Loucy (cell line): Measurements from ENCODE around the gene SEMA3D.

Source experiments
- H2AFZ ChIP-seq: fragments of 200-600 bp; sonication (generic); 2 replicates; pipeline ENCODE4 v1.6.0; 2016; ENCODE audit warnings: antibody characterized with exemption, mild to moderate bottlenecking, low read length, moderate library complexity
- H3F3A ChIP-seq: fragments of 200-600 bp; 2 replicates; pipeline ENCODE4 v1.6.0; 2016; ENCODE audit warnings: antibody characterized with exemption, low read depth, mild to moderate bottlenecking
- H3K27me3 ChIP-seq: fragments of 200-600 bp; sonication (generic); 2 replicates; pipeline ENCODE4 v1.6.1; 2014; ENCODE audit warnings: low read length, mild to moderate bottlenecking; ENCODE audit not compliant: insufficient read depth, poor library complexity, severe bottlenecking
- H3K36me3 ChIP-seq: fragments of 200-600 bp; sonication (generic); 2 replicates; pipeline ENCODE4 v1.6.1; 2016; ENCODE audit warnings: low read length; ENCODE audit not compliant: insufficient read depth
- H3K4me1 ChIP-seq: fragments of 200-600 bp; sonication (generic); 2 replicates; pipeline ENCODE4 v1.5.1; 2014; ENCODE audit warnings: low read length, mild to moderate bottlenecking; ENCODE audit not compliant: insufficient read depth, poor library complexity, severe bottlenecking
- H3K4me2 ChIP-seq: fragments of 200-600 bp; sonication (generic); 2 replicates; pipeline ENCODE4 v1.6.0; 2014; ENCODE audit warnings: antibody characterized with exemption, low read length, low read depth, mild to moderate bottlenecking; ENCODE audit not compliant: poor library complexity, severe bottlenecking
- H3K4me3 ChIP-seq: fragments of 200-600 bp; sonication (generic); 2 replicates; pipeline ENCODE4 v1.5.1; 2014; ENCODE audit warnings: low read length, mild to moderate bottlenecking, mixed read lengths; ENCODE audit not compliant: poor library complexity, severe bottlenecking
- H3K79me2 ChIP-seq: fragments of 200-600 bp; sonication (generic); 2 replicates; pipeline ENCODE4 v1.6.1; 2014; ENCODE audit warnings: low read length; ENCODE audit not compliant: insufficient read depth
- H3K9ac ChIP-seq: fragments of 200-600 bp; sonication (generic); 2 replicates; pipeline ENCODE4 v1.6.0; 2014; ENCODE audit warnings: mild to moderate bottlenecking, low read depth, low read length, moderate library complexity; ENCODE audit not compliant: poor library complexity, severe bottlenecking
- H3K9me2 ChIP-seq: fragments of 200-600 bp; sonication (generic); replicated peaks from 2 replicates; pipeline ENCODE4 v1.6.1; 2016; ENCODE audit warnings: low read depth, low read length, mixed read lengths
- H3K9me3 ChIP-seq: fragments of 200-600 bp; sonication (generic); 2 replicates; pipeline ENCODE4 v1.6.1; 2014; ENCODE audit warnings: mild to moderate bottlenecking, antibody characterized with exemption, low read length, low read depth; ENCODE audit not compliant: insufficient read depth
- H4K20me1 ChIP-seq: fragments of 200-600 bp; sonication (generic); 2 replicates; pipeline ENCODE4 v1.6.0; 2014; ENCODE audit warnings: antibody characterized with exemption, low read length, mild to moderate bottlenecking; ENCODE audit not compliant: insufficient read depth, poor library complexity, severe bottlenecking
- EZH2phosphoT487 ChIP-seq: fragments of 200-600 bp; IDR thresholded peaks from 2 replicates; pipeline ENCODE4 v1.6.1; 2018; ENCODE audit warnings: antibody characterized with exemption, mild to moderate bottlenecking, moderate library complexity, borderline replicate concordance
- TF ChIP-seq, protein P1 (sequence below): fragments of 200-600 bp; sonication (generic); conservative IDR thresholded peaks from 2 replicates; pipeline ENCODE4 v1.5.1; 2014; ENCODE audit warnings: mild to moderate bottlenecking, antibody characterized with exemption, low read length

SEMA3D gene

GRCh38 chr7:85205754-85206153 lies 18.9 kb upstream of the SEMA3D start:
- Histone ChIP-seq H3F3A (no peaks in the 10 kb centered on the region), H3K9ac (no peak overlapping the region), H3K27me3 (no peaks in the 10 kb centered on the region), H3K9me2 (no peaks in the 10 kb centered on the region; the same call in 1 of the 2 replicates), H3K4me3 (no peak overlapping the region), H4K20me1 (no peaks in the 10 kb centered on the region), H2AFZ (no peak overlapping the region), H3K36me3 (no peaks in the 10 kb centered on the region), H3K79me2 (no peaks in the 10 kb centered on the region), H3K4me2 (no peak overlapping the region), H3K9me3 (no peaks in the 10 kb centered on the region), H3K4me1 (no peaks in the 10 kb centered on the region)
- TF ChIP-seq, protein P1, sequence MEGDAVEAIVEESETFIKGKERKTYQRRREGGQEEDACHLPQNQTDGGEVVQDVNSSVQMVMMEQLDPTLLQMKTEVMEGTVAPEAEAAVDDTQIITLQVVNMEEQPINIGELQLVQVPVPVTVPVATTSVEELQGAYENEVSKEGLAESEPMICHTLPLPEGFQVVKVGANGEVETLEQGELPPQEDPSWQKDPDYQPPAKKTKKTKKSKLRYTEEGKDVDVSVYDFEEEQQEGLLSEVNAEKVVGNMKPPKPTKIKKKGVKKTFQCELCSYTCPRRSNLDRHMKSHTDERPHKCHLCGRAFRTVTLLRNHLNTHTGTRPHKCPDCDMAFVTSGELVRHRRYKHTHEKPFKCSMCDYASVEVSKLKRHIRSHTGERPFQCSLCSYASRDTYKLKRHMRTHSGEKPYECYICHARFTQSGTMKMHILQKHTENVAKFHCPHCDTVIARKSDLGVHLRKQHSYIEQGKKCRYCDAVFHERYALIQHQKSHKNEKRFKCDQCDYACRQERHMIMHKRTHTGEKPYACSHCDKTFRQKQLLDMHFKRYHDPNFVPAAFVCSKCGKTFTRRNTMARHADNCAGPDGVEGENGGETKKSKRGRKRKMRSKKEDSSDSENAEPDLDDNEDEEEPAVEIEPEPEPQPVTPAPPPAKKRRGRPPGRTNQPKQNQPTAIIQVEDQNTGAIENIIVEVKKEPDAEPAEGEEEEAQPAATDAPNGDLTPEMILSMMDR = no peak
- no peak for TF ChIP-seq EZH2phosphoT487

GRCh38 chr7:85204496-85204895 lies 17.6 kb upstream of the SEMA3D start:
- H3K36me3 ChIP-seq = no peaks in the 10 kb centered on the region
- no peak overlapping the region for H2AFZ ChIP-seq
- no peak overlapping the region for H3K4me2 ChIP-seq
- TF ChIP-seq EZH2phosphoT487 = no peak
- TF ChIP-seq, protein P1 = no peak
- H3K4me3 ChIP-seq = no peak overlapping the region
- H3K9me2 ChIP-seq = no peaks in the 10 kb centered on the region; the same call in 1 of the 2 replicates
- H3K9ac ChIP-seq = no peak overlapping the region
- no peaks in the 10 kb centered on the region for H3F3A ChIP-seq
- H3K9me3 ChIP-seq = no peaks in the 10 kb centered on the region
- H4K20me1 ChIP-seq = no peaks in the 10 kb centered on the region
- H3K27me3 ChIP-seq = no peaks in the 10 kb centered on the region
- no peaks in the 10 kb centered on the region for H3K4me1 ChIP-seq
- no peaks in the 10 kb centered on the region for H3K79me2 ChIP-seq

DNA sequence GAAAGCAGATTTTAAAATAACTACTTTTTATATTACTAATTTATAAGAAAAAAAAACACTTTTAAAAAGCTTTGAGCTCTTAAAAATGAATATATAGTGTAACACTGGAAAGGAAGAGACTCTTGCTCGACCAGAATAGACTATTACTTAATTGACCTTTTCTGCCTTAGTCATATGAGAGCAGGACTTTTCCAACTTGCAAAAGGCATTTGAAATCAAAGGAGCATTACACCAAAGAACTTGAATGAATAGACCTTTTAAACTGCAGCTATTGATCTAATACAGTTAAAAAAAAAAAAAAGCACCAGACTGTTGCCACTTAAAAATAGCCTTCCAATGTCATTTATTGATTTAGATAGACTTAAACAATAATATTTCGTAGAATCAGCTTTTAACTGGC lies 17.2 kb upstream of the SEMA3D start:
- Histone ChIP-seq H3K4me2 (no peak overlapping the region), H3K79me2 (no peaks in the 10 kb centered on the region), H3K9me3 (no peaks in the 10 kb centered on the region), H3K9ac (no peak overlapping the region), H3K27me3 (no peaks in the 10 kb centered on the region), H3K9me2 (no peaks in the 10 kb centered on the region; the same call in 1 of the 2 replicates), H4K20me1 (no peaks in the 10 kb centered on the region), H3K4me1 (no peaks in the 10 kb centered on the region), H3F3A (no peaks in the 10 kb centered on the region), H3K36me3 (no peaks in the 10 kb centered on the region), H2AFZ (no peak overlapping the region), H3K4me3 (no peak overlapping the region)
- TF ChIP-seq EZH2phosphoT487 = no peak
- TF ChIP-seq, protein P1 = no peak
